AG09309 (cell line): Measurements from ENCODE around the gene CREG2.
A peak's percentile ranks its signal among the peaks of the same experiment; 100 is the strongest.

Experiments used
- DNase-seq: peaks from one replicate; pipeline ENCODE4 v3.0.0-alpha.2; 2010; ENCODE audit warnings: low read depth
- H3K4me3 ChIP-seq: 2 replicates; pipeline ENCODE4 v1.5.1; 2011; ENCODE audit warnings: mild to moderate bottlenecking, low read depth, low read length, moderate library complexity; ENCODE audit not compliant: control insufficient read depth
- CTCF ChIP-seq: IDR thresholded peaks from 2 replicates; pipeline ENCODE4 v1.5.1; 2011; ENCODE audit warnings: mild to moderate bottlenecking, low read depth, low read length, inconsistent platforms; ENCODE audit not compliant: insufficient read depth, control insufficient read depth; ENCODE audit errors: missing control alignments

CREG2 gene, protein sequence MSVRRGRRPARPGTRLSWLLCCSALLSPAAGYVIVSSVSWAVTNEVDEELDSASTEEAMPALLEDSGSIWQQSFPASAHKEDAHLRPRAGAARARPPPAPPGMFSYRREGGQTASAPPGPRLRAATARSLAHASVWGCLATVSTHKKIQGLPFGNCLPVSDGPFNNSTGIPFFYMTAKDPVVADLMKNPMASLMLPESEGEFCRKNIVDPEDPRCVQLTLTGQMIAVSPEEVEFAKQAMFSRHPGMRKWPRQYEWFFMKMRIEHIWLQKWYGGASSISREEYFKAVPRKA

GRCh38 chr2:101387151-101387834 is at the start of gene CREG2:
CREG2 (minus strand) TSS chr2:101387503; CDS start chr2:101387457, 46 bp downstream.
- H3K4me3 ChIP-seq: peak within 1 kb of the TSS; percentile 43
- TF ChIP-seq CTCF: peak; percentile 39
- DNase-seq: no peak

GRCh38 chr2:101435001-101435862 is 47.9 kb upstream of the CREG2 start:
- peak overlapping the region; percentile 15 for H3K4me3 ChIP-seq
- no peak for TF ChIP-seq CTCF
- peak; percentile 47 for DNase-seq

DNA sequence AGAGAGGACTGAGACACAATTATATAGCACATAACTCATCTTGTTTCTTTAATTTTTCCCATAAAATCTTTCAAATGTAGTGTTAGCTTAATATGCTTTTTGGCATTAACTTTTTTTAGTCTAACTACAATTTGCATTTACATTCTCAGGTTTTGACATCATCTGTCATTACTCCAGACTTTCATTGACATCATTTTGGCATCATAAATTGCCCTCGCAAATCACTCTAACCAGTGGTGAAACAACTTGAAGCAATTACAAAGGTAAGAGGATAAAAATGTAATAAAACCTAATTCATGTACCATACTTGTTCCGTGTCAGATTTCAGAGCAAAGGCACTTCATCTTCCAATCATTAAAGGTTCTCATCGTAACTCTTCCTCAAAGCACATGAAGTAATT is 46.2 kb upstream of the CREG2 start:
- DNase-seq: no peak
- H3K4me3 ChIP-seq: no peak overlapping the region
- TF ChIP-seq CTCF: no peak

GRCh38 chr2:101432411-101433181 is 45.3 kb upstream of the CREG2 start:
- no peak for DNase-seq
- H3K4me3 ChIP-seq: no peak overlapping the region
- no peak for TF ChIP-seq CTCF

DNA sequence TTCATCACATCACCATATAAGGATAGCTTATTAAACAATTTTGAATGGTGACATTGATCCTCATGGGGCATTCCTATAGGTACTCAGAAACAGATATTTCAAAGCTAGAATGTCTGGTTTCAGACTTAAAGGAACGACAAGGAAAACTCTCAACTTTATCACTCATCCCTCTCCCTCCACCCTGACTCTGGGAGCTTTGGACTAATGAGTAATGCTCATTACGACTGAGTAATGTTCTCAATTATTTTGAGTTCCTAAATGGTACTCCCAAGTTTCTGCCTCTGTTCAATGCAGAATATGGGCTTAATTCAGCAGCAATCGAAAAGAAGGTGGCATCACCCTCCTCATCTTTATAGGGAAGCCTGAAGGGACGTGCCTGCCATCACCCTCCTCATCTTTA is 44.2 kb upstream of the CREG2 start:
- no peak overlapping the region for H3K4me3 ChIP-seq
- TF ChIP-seq CTCF: no peak
- no peak for DNase-seq

GRCh38 chr2:101430156-101430555 is 42.9 kb upstream of the CREG2 start:
- DNase-seq: no peak
- H3K4me3 ChIP-seq: no peak overlapping the region
- TF ChIP-seq CTCF: no peak
